Activated naive CD4-positive, alpha-beta T cell treated with anti-CD3 and anti-CD28 coated beads, Interleukin-2, amount 50 U/mL, for 24 hours (primary cell): ENCODE measurements around the gene TRRAP.
"Not testable (repeated sequence)": the region's sequence is repeated elsewhere in the genome, so short reads cannot be mapped to it uniquely, and the experiment has no call there.

Experiments used
- H3K27ac Mint-ChIP-seq: one replicate; pipeline ENCODE4 v1.8.0; 2021; ENCODE audit warnings: mild to moderate bottlenecking, mixed read lengths
- H3K27me3 Mint-ChIP-seq: one replicate; pipeline ENCODE4 v1.8.0; 2021; ENCODE audit warnings: mixed read lengths
- H3K36me3 Mint-ChIP-seq: one replicate; pipeline ENCODE4 v1.8.0; 2021; ENCODE audit warnings: mixed read lengths
- H3K4me1 Mint-ChIP-seq: one replicate; pipeline ENCODE4 v1.8.0; 2021; ENCODE audit warnings: mixed read lengths
- H3K4me3 Mint-ChIP-seq: one replicate; pipeline ENCODE4 v1.8.0; 2021; ENCODE audit warnings: mild to moderate bottlenecking, mixed read lengths
- H3K9me3 Mint-ChIP-seq: one replicate; pipeline ENCODE4 v1.8.0; 2021; ENCODE audit warnings: mixed read lengths

The TRRAP gene

GRCh38 chr7:98878365-98879197 lies at the start of gene TRRAP:
TRRAP (plus strand) TSS chr7:98878532; CDS start chr7:98881151, 2,619 bp downstream.
- peak within 1 kb of the TSS; percentile 95 for H3K4me3 Mint-ChIP-seq
- H3K36me3 Mint-ChIP-seq, result peaks cover 4% of the 10 kb centered on the region
- H3K9me3 Mint-ChIP-seq, result no peaks in the 10 kb centered on the region
- peak within 1 kb of the TSS; percentile 95 for H3K27ac Mint-ChIP-seq
- peaks cover 26% of the 10 kb centered on the region for H3K4me1 Mint-ChIP-seq
- H3K27me3 Mint-ChIP-seq, result no peaks in the 10 kb centered on the region

GRCh38 chr7:98830972-98831548 lies 47.3 kb upstream of the TRRAP start:
- no peaks in the 10 kb centered on the region for H3K9me3 Mint-ChIP-seq
- H3K27me3 Mint-ChIP-seq, result peaks cover 3% of the 10 kb centered on the region
- H3K36me3 Mint-ChIP-seq, result no peaks in the 10 kb centered on the region
- H3K27ac Mint-ChIP-seq, result no peak overlapping the region
- H3K4me1 Mint-ChIP-seq, result no peaks in the 10 kb centered on the region
- H3K4me3 Mint-ChIP-seq, result no peak overlapping the region

GRCh38 chr7:98831641-98832221 lies 46.6 kb upstream of the TRRAP start:
- no peaks in the 10 kb centered on the region for H3K4me1 Mint-ChIP-seq
- no peak overlapping the region for H3K4me3 Mint-ChIP-seq
- H3K27ac Mint-ChIP-seq, result no peak overlapping the region
- no peaks in the 10 kb centered on the region for H3K9me3 Mint-ChIP-seq
- no peaks in the 10 kb centered on the region for H3K36me3 Mint-ChIP-seq
- peaks cover 3% of the 10 kb centered on the region for H3K27me3 Mint-ChIP-seq

- Mint-ChIP-seq H3K27ac (no peak overlapping the region), H3K9me3 (no peaks in the 10 kb centered on the region), H3K4me1 (no peaks in the 10 kb centered on the region), H3K4me3 (no peak overlapping the region), H3K36me3 (no peaks in the 10 kb centered on the region), H3K27me3 (peaks cover 2% of the 10 kb centered on the region)
These were observed 45.3 kb upstream of the TRRAP start for GRCh38 chr7:98833022-98833421.

- Mint-ChIP-seq H3K27ac (no peak overlapping the region), H3K9me3 (no peaks in the 10 kb centered on the region), H3K27me3 (peaks cover 4% of the 10 kb centered on the region), H3K36me3 (no peaks in the 10 kb centered on the region), H3K4me3 (no peak overlapping the region), H3K4me1 (no peaks in the 10 kb centered on the region)
These were observed 43.4 kb upstream of the TRRAP start for GRCh38 chr7:98834949-98835348.

GRCh38 chr7:98836811-98837629 lies 41.3 kb upstream of the TRRAP start:
- no peaks in the 10 kb centered on the region for H3K36me3 Mint-ChIP-seq
- no peak overlapping the region for H3K4me3 Mint-ChIP-seq
- H3K27me3 Mint-ChIP-seq, result peaks cover 6% of the 10 kb centered on the region
- no peaks in the 10 kb centered on the region for H3K4me1 Mint-ChIP-seq
- H3K9me3 Mint-ChIP-seq, result no peaks in the 10 kb centered on the region
- no peak overlapping the region for H3K27ac Mint-ChIP-seq

- H3K4me3 Mint-ChIP-seq, result no peak overlapping the region
- no peaks in the 10 kb centered on the region for H3K9me3 Mint-ChIP-seq
- peaks cover 6% of the 10 kb centered on the region for H3K27me3 Mint-ChIP-seq
These were observed 40.7 kb upstream of the TRRAP start for GRCh38 chr7:98837630-98837972.

GRCh38 chr7:98840096-98840495 lies 38.2 kb upstream of the TRRAP start:
- no peaks in the 10 kb centered on the region for H3K9me3 Mint-ChIP-seq
- H3K36me3 Mint-ChIP-seq, result no peaks in the 10 kb centered on the region
- no peak overlapping the region for H3K4me3 Mint-ChIP-seq
- H3K4me1 Mint-ChIP-seq, result no peaks in the 10 kb centered on the region
- H3K27me3 Mint-ChIP-seq, result peaks cover 4% of the 10 kb centered on the region
- H3K27ac Mint-ChIP-seq, result no peak overlapping the region

More at GRCh38 chr7:98837630-98837972, 40.7 kb upstream of the TRRAP start:
- Mint-ChIP-seq H3K36me3 (no peaks in the 10 kb centered on the region), H3K4me1 (no peaks in the 10 kb centered on the region), H3K27ac (no peak overlapping the region)

GRCh38 chr7:98840722-98841121 lies 37.6 kb upstream of the TRRAP start:
- Mint-ChIP-seq H3K27me3 (peaks cover 4% of the 10 kb centered on the region), H3K4me1 (no peaks in the 10 kb centered on the region), H3K27ac (no peak overlapping the region), H3K36me3 (no peaks in the 10 kb centered on the region), H3K4me3 (no peak overlapping the region), H3K9me3 (no peaks in the 10 kb centered on the region)

- no peaks in the 10 kb centered on the region for H3K9me3 Mint-ChIP-seq
- no peak overlapping the region for H3K27ac Mint-ChIP-seq
- H3K4me1 Mint-ChIP-seq, result no peaks in the 10 kb centered on the region
- no peak overlapping the region for H3K4me3 Mint-ChIP-seq
- H3K27me3 Mint-ChIP-seq, result peaks cover 4% of the 10 kb centered on the region
- no peaks in the 10 kb centered on the region for H3K36me3 Mint-ChIP-seq
These were observed 36.9 kb upstream of the TRRAP start for GRCh38 chr7:98841179-98841997.

- not testable (repeated sequence) for H3K27ac Mint-ChIP-seq, H3K36me3 Mint-ChIP-seq, H3K27me3 Mint-ChIP-seq, H3K4me3 Mint-ChIP-seq, H3K4me1 Mint-ChIP-seq, H3K9me3 Mint-ChIP-seq
These were observed 35.8 kb upstream of the TRRAP start for GRCh38 chr7:98842552-98842951.

- H3K4me1 Mint-ChIP-seq, result no peaks in the 10 kb centered on the region
- H3K27ac Mint-ChIP-seq, result no peak overlapping the region
- no peak overlapping the region for H3K4me3 Mint-ChIP-seq
- no peaks in the 10 kb centered on the region for H3K36me3 Mint-ChIP-seq
- no peaks in the 10 kb centered on the region for H3K9me3 Mint-ChIP-seq
- peaks cover 1% of the 10 kb centered on the region for H3K27me3 Mint-ChIP-seq
These were observed 29.4 kb upstream of the TRRAP start for GRCh38 chr7:98848918-98849317.

- H3K27ac Mint-ChIP-seq, result no peak overlapping the region
- H3K36me3 Mint-ChIP-seq, result no peaks in the 10 kb centered on the region
- H3K4me1 Mint-ChIP-seq, result no peaks in the 10 kb centered on the region
- H3K27me3 Mint-ChIP-seq, result peaks cover 1% of the 10 kb centered on the region
- no peak overlapping the region for H3K4me3 Mint-ChIP-seq
- H3K9me3 Mint-ChIP-seq, result no peaks in the 10 kb centered on the region
These were observed 25.5 kb upstream of the TRRAP start for GRCh38 chr7:98852826-98853225.

- Mint-ChIP-seq H3K36me3 (no peaks in the 10 kb centered on the region), H3K27ac (no peak overlapping the region), H3K4me1 (no peaks in the 10 kb centered on the region), H3K4me3 (no peak overlapping the region), H3K27me3 (peaks cover 9% of the 10 kb centered on the region), H3K9me3 (no peaks in the 10 kb centered on the region)
These were observed 22.5 kb upstream of the TRRAP start for GRCh38 chr7:98855610-98856422.
